ENCODE measurements around the gene CCDC32.

CCDC32 gene

GRCh38 chr15:40595219-40595618 lies 30.4 kb upstream of the CCDC32 start:
- TF ChIP-seq, protein P1, sequence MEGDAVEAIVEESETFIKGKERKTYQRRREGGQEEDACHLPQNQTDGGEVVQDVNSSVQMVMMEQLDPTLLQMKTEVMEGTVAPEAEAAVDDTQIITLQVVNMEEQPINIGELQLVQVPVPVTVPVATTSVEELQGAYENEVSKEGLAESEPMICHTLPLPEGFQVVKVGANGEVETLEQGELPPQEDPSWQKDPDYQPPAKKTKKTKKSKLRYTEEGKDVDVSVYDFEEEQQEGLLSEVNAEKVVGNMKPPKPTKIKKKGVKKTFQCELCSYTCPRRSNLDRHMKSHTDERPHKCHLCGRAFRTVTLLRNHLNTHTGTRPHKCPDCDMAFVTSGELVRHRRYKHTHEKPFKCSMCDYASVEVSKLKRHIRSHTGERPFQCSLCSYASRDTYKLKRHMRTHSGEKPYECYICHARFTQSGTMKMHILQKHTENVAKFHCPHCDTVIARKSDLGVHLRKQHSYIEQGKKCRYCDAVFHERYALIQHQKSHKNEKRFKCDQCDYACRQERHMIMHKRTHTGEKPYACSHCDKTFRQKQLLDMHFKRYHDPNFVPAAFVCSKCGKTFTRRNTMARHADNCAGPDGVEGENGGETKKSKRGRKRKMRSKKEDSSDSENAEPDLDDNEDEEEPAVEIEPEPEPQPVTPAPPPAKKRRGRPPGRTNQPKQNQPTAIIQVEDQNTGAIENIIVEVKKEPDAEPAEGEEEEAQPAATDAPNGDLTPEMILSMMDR (IDR thresholded peaks at IDR 0.05), result no peak

- TF ChIP-seq, protein P1 (IDR thresholded peaks at IDR 0.05), result no peak
Observed at GRCh38 chr15:40594429-40594836, 29.6 kb upstream of the CCDC32 start.

DNA sequence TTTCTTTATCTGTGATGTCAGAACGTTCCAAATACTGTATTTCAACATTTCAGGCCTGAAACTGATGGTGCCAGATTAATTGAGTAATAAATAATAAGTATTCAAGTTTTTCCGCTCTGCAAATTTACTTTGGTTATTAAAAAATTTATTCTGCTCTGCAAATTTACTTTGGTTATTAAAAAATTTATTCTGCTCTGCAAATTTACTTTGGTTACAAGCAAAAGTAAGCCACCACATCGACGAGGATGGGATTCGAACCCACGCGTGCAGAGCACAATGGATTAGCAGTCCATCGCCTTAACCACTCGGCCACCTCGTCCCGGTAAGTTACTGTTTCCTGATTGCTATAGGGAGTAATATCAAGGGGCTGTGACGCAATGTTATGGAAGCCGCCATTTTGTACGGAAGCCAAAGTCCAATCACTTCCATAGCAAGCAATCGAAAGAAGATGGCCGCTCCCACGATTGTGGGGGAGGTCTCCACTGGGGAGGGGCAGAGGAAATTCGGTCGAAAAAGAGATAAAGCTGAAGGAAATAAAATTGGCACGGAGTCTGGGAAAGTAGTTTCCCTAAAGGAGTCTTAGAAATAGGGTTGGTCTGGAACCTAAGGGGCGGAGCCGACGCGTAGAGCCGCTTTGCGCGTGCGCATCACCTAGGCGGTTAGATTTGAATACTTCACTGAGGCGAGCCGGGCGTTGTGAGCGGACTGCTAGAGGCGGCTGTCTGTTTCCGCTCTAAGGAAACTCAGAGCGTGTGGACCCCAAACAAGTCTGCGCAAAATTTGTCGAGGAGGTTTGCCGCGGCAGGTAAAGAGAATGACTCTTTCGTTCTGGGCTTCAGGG lies 29.0 kb upstream of the CCDC32 start, which contains the start of gene KNL1:
Gene KNL1 (plus strand): TSS at position 662 of the 841 bp plus-strand sequence. CDS start 8,683 bp downstream, outside the sequence.
- TF ChIP-seq, protein P1 (IDR thresholded peaks at IDR 0.05), result no peak

- TF ChIP-seq, protein P1 (IDR thresholded peaks at IDR 0.05), result no peak
Observed at GRCh38 chr15:40593165-40593564, 28.3 kb upstream of the CCDC32 start.

DNA sequence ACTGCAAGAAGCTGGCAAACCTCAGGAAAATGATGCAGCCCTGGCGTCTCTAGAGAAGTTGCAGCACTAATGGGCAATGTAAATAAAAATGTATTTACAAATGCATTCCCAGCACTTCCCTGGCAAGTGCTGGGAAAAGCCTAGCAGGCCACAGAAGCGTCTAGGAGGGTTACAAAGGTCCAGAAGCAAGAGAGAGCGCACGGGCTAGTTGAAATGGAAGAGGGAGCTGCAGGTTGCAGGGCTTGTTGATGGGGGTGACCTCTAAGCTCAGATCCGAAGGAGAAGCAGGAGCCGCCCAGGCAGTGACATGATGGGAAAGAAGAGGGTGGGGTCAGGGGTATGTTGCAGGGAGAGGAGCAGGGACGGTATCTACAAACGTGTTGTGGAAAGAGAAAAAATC lies 26.5 kb upstream of the CCDC32 start:
- TF ChIP-seq, protein P1 (IDR thresholded peaks at IDR 0.05), result no peak

DNA sequence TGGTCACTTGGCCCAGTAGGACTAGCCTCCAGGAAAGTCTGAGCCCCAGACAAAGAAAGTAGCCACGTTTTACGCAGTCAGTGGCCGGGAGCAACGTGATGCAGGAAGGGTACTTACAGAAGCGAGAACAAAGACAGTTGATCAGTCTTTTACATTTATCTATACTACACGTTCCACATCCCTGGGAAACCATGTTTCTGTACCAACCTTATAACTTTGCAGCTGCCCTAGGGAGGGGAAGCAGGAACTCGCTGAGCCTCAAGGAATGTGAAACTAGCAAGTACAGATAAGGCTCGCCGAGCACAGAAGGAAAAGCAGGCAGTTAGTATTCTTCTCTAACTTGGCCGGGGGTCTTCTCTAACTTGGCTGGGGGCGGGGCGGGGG lies 25.8 kb upstream of the CCDC32 start:
- TF ChIP-seq, protein P1 (IDR thresholded peaks at IDR 0.05), result no peak

DNA sequence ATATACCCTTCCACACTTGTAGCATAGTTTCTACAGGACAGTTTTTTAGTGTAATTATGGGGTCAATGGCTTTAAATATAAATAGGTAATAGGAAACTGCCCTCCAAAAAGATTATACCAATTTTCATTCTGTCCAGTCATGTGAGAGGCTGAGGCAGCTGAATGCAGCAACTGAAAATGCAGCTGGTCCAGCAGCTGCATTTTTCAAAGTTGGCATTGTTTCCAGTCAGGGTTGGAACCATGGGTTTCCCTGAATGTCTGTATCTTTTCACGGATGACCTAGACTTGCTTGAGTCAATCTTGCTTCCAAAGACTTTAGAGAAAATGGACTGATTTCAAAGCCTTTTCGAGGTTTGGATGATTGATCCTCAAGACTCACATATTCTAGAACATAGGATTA lies 19.3 kb upstream of the CCDC32 start:
- TF ChIP-seq, protein P1 (IDR thresholded peaks at IDR 0.05), result no peak
